ENCODE data around the gene NHLRC2.

GRCh38 chr10:113842171-113842570, 12.3 kb upstream of the NHLRC2 start:
- TF ChIP-seq CTCF (IDR thresholded peaks at IDR 0.05; ENCODE audit: low read length), result no peak
- no peak for TF ChIP-seq EZH2 (optimal IDR thresholded peaks at IDR 0.05; ENCODE audit: low read depth, low read length)

All from MM.1S (cell line).